Uterus (tissue), 2 donors: ENCODE results near the gene SEC24B.

Experiments used
- CTCF ChIP-seq, 4 experiments: fragments of 200-600 bp in 2 of 4; fragments of 450-650 bp in 2 of 4; sonication (generic) in 2 of 4; IDR thresholded peaks; one replicate each; pipeline ENCODE4 v1.5.1; 2016 to 2019; ENCODE audit warnings: antibody characterized with exemption in 4 of 4, mild to moderate bottlenecking in 2 of 4, moderate library complexity in 1 of 4
- POLR2A ChIP-seq, 2 donors: fragments of 450-650 bp; IDR thresholded peaks; one replicate each; pipeline ENCODE4 v1.6.1; 2016; ENCODE audit warnings: antibody characterized with exemption in 2 of 2, mild to moderate bottlenecking in 1 of 2, moderate library complexity in 1 of 2

DNA sequence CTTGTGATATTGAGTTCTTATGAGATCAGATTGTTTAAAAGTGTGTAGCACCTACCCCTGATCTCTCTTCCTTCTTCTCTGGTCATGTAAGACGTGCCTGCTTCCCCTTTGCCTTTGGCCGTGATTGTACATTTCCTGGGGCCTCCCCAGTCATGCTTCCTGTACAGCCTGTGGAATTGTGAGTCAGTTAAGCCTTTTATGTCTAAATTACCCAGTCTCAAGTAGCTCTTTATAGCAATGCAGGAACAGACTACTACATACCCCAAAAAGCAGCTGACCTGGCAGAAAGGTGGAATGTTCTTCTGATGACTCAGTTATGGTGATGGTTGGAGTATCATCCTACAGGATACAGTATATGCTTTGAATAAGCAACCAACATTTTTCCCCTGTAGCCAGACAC is 115.0 kb downstream of the SEC24B start:
- TF ChIP-seq CTCF (IDR thresholded peaks at IDR 0.05) (no peak), POLR2A (IDR thresholded peaks at IDR 0.05) (no peak)
